ENCODE data around the gene WSCD1. TPM values are rescaled to one million over a fixed set of nuclear protein-coding genes. Genes with fewer than 3 reads are reported as not detected.

The WSCD1 gene
- total RNA-seq: under 1 TPM in 1 of 2 experiments, not detected in 1; 0.23 TPM

GRCh38 chr17:6069539-6070429 lies at the start of gene WSCD1:
WSCD1 (plus strand) TSS chr17:6070379; CDS start chr17:6080659, 10,280 bp downstream.
- Mint-ChIP-seq H3K4me3 (peak within 1 kb of the TSS; percentile 3), H3K27ac (no peak within 1 kb of the TSS), H3K4me1 (peaks cover 3% of the 10 kb centered on the region), H3K9me3 (ENCODE audit: low read depth) (no peaks in the 10 kb centered on the region), H3K27me3 (peaks cover 58% of the 10 kb centered on the region), H3K36me3 (peaks cover 1% of the 10 kb centered on the region)
- DNase-seq (no peak), ATAC-seq (no peak)
- CTCF ChIA-PET: interaction anchor here (1.6 to 1.7 kb wide), 2 partner anchors 10 to 478 kb away, joined by 4 read pairs; no protein-coding TSS in a partner anchor

- CTCF ChIA-PET: no interaction called here
- Mint-ChIP-seq H3K4me1 (no peaks in the 10 kb centered on the region), H3K4me3 (no peak overlapping the region), H3K36me3 (no peaks in the 10 kb centered on the region), H3K9me3 (ENCODE audit: low read depth) (no peaks in the 10 kb centered on the region), H3K27ac (no peak overlapping the region), H3K27me3 (no peaks in the 10 kb centered on the region)
- DNase-seq: no peak
- ATAC-seq: no peak
Measured at GRCh38 chr17:6021011-6021400, 49.2 kb upstream of the WSCD1 start.

GRCh38 chr17:6021627-6022026 lies 48.6 kb upstream of the WSCD1 start:
- Mint-ChIP-seq H3K4me1 (no peaks in the 10 kb centered on the region), H3K27me3 (no peaks in the 10 kb centered on the region), H3K9me3 (ENCODE audit: low read depth) (no peaks in the 10 kb centered on the region), H3K27ac (no peak overlapping the region), H3K4me3 (no peak overlapping the region), H3K36me3 (no peaks in the 10 kb centered on the region)
- no peak for ATAC-seq
- CTCF ChIA-PET: no interaction called here
- no peak for DNase-seq

DNA sequence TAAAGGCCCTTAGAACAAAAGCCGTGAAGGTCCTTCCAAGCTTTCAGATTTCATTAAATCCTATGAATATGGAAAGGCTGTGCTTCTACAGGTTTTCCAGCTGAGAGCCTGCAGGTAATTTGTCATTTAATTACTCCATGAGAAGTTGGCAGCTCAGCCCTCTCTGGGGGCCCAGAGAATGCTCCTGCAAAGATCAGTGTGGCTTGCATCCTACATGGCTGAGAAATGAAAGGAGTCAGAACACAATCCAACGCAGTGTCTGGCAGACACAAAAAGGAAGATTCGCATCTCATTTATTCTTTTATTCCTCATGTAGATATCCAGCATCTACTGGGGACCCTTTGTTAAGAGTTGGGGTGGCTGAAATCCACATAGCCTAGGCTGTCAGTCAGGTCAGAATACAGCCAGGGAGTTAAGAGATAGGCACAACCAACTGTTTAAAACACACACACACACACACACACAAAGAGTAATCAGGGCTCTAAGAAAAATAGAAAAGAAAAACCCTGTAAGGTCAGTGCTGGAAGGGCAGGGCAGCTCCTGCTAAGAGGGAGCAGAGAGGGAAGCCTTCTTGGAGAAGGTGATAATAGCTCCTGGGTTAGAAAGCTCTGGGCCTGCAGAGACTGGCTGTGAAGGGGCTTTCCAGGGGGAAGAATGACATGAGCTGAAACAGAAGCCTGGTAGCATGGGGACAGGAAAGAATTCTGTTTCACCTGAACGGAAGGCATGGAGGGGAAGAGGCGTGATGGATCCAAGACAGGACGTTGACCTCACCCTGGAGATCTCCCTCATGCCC lies 46.9 kb upstream of the WSCD1 start:
- Mint-ChIP-seq H3K9me3 (ENCODE audit: low read depth) (no peaks in the 10 kb centered on the region), H3K4me1 (no peaks in the 10 kb centered on the region), H3K4me3 (no peak overlapping the region), H3K27me3 (peaks cover 2% of the 10 kb centered on the region), H3K36me3 (no peaks in the 10 kb centered on the region), H3K27ac (no peak overlapping the region)
- CTCF ChIA-PET: no interaction called here
- no peak for ATAC-seq
- DNase-seq: no peak

GRCh38 chr17:6024576-6024975 lies 45.6 kb upstream of the WSCD1 start:
- H3K9me3 Mint-ChIP-seq (ENCODE audit: low read depth): no peaks in the 10 kb centered on the region
- H3K4me1 Mint-ChIP-seq: no peaks in the 10 kb centered on the region
- CTCF ChIA-PET: no interaction called here
- H3K27me3 Mint-ChIP-seq: peaks cover 5% of the 10 kb centered on the region
- DNase-seq: no peak
- no peaks in the 10 kb centered on the region for H3K36me3 Mint-ChIP-seq
- no peak overlapping the region for H3K4me3 Mint-ChIP-seq
- H3K27ac Mint-ChIP-seq: no peak overlapping the region
- no peak for ATAC-seq

- H3K9me3 Mint-ChIP-seq (ENCODE audit: low read depth): no peaks in the 10 kb centered on the region
- no peaks in the 10 kb centered on the region for H3K36me3 Mint-ChIP-seq
- H3K27me3 Mint-ChIP-seq: peaks cover 8% of the 10 kb centered on the region
- H3K4me1 Mint-ChIP-seq: no peaks in the 10 kb centered on the region
- no peak overlapping the region for H3K27ac Mint-ChIP-seq
- CTCF ChIA-PET: no interaction called here
- DNase-seq (no peak), ATAC-seq (no peak)
- H3K4me3 Mint-ChIP-seq: no peak overlapping the region
Measured at GRCh38 chr17:6027342-6028024, 42.7 kb upstream of the WSCD1 start.

- no peaks in the 10 kb centered on the region for H3K9me3 Mint-ChIP-seq (ENCODE audit: low read depth)
- no peak overlapping the region for H3K27ac Mint-ChIP-seq
- H3K4me3 Mint-ChIP-seq: no peak overlapping the region
- H3K4me1 Mint-ChIP-seq: no peaks in the 10 kb centered on the region
- DNase-seq (no peak), ATAC-seq (no peak)
- H3K36me3 Mint-ChIP-seq: no peaks in the 10 kb centered on the region
- CTCF ChIA-PET: no interaction called here
- H3K27me3 Mint-ChIP-seq: peaks cover 11% of the 10 kb centered on the region
Measured at GRCh38 chr17:6028294-6028693, 41.9 kb upstream of the WSCD1 start.

DNA sequence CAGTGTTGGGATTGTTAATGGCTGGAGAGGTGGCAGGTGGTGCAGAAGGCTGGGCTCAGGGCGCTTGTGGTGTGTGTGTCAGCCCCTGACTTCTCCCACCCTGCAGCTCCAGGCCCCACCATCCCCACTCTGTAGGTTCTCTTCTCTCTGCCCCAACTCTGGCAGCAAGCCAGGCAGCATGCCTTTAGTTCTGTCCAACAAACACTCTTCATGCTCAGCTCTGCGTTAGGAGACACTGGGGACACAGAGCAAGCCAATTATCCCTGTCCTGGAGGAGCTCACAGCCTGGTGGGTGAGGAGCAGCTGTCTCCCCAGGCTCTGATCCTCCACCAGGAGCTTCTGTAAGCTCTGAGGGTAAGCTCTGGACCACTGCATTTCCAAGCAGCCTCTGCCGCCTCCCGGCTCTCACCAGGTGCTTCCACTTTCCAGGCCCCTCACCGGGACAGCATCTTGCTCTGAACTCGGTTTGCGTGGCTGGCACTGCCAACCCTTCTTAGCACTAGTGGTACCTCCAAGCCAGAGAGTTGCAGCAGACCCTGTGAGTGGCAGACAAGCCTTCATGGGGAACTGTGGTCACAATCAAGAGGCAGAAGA lies 34.3 kb upstream of the WSCD1 start:
- Mint-ChIP-seq H3K4me1 (no peaks in the 10 kb centered on the region), H3K27ac (no peak overlapping the region), H3K4me3 (no peak overlapping the region), H3K36me3 (no peaks in the 10 kb centered on the region), H3K27me3 (peaks cover 5% of the 10 kb centered on the region), H3K9me3 (ENCODE audit: low read depth) (no peaks in the 10 kb centered on the region)
- CTCF ChIA-PET: no interaction called here
- no peak for DNase-seq
- no peak for ATAC-seq

DNA sequence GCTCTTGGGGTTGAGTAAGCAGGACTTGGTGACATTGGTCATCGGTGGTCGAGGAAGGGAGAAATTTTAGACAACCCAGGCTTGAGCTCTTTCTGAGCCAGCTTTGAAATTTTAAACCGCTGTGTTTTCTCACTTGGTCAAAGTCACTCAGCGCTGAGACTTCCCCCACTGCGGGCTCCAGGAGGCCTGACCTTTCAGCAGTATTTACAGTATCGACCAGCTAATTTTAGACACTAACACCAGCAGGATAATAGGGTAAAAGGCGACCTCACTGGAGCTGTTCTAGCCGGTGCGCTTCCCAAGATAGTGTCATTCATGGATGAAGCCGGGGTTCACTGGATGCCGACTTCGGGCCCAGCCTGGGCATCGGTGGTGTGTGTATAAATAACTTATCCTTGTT lies 29.7 kb upstream of the WSCD1 start:
- CTCF ChIA-PET: no interaction called here
- Mint-ChIP-seq H3K27ac (no peak overlapping the region), H3K4me1 (no peaks in the 10 kb centered on the region), H3K27me3 (peaks cover 2% of the 10 kb centered on the region), H3K4me3 (no peak overlapping the region), H3K9me3 (ENCODE audit: low read depth) (no peaks in the 10 kb centered on the region), H3K36me3 (no peaks in the 10 kb centered on the region)
- DNase-seq (no peak), ATAC-seq (no peak)

DNA sequence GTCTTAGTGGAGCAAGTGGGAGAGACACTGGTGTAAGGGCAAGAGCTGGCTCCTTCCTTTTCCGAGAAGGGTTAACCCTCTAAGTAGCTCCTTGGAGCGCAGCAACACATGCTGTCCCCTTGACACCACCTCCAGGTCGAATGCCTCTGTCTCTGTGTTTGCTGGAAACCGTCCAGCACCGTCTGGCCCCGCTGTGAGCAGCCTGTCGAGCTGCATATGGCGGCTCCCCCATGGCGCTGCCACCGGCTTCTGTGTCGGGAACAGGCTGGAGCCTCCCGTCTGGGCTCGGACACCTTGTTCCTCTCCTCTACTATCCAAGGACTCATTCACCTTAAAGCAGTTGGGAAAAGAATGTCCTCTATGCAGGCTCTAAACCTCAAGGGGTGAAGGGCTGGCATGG lies 28.9 kb upstream of the WSCD1 start:
- CTCF ChIA-PET: no interaction called here
- ATAC-seq (no peak), DNase-seq (no peak)
- H3K9me3 Mint-ChIP-seq (ENCODE audit: low read depth): no peaks in the 10 kb centered on the region
- peaks cover 2% of the 10 kb centered on the region for H3K27me3 Mint-ChIP-seq
- no peaks in the 10 kb centered on the region for H3K4me1 Mint-ChIP-seq
- no peak overlapping the region for H3K27ac Mint-ChIP-seq
- no peak overlapping the region for H3K4me3 Mint-ChIP-seq
- H3K36me3 Mint-ChIP-seq: no peaks in the 10 kb centered on the region

- CTCF ChIA-PET: no interaction called here
- Mint-ChIP-seq H3K9me3 (ENCODE audit: low read depth) (no peaks in the 10 kb centered on the region), H3K27ac (no peak overlapping the region), H3K4me3 (no peak overlapping the region), H3K27me3 (no peaks in the 10 kb centered on the region), H3K4me1 (no peaks in the 10 kb centered on the region), H3K36me3 (no peaks in the 10 kb centered on the region)
- ATAC-seq (no peak), DNase-seq (no peak)
Measured at GRCh38 chr17:6043405-6043804, 26.8 kb upstream of the WSCD1 start.

DNA sequence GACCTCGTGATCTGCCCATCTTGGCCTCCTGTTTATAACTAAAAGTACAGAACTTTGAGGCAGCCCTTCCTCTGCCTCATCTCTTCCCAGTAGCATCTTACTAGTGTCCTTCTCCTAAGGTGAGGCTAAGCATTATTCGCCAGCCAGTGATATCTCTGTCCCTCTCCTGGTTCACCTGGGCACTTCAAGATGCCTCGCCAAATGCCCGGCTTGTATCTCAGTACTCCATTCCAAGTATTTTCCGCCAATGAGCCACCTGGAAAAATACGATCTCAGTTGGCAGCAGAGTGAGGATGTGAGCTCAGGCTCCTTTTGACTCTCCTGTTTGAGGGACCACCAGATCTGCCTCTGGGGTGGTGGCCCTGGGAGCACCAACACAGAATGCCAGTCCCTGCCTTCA lies 25.9 kb upstream of the WSCD1 start:
- no peak overlapping the region for H3K4me3 Mint-ChIP-seq
- no peaks in the 10 kb centered on the region for H3K36me3 Mint-ChIP-seq
- no peaks in the 10 kb centered on the region for H3K9me3 Mint-ChIP-seq (ENCODE audit: low read depth)
- no peak for DNase-seq
- H3K27ac Mint-ChIP-seq: no peak overlapping the region
- ATAC-seq: no peak
- CTCF ChIA-PET: no interaction called here
- no peaks in the 10 kb centered on the region for H3K4me1 Mint-ChIP-seq
- no peaks in the 10 kb centered on the region for H3K27me3 Mint-ChIP-seq

GRCh38 chr17:6045621-6046357 lies 24.4 kb upstream of the WSCD1 start:
- no peak overlapping the region for H3K4me3 Mint-ChIP-seq
- H3K4me1 Mint-ChIP-seq: no peaks in the 10 kb centered on the region
- no peak overlapping the region for H3K27ac Mint-ChIP-seq
- DNase-seq: no peak
- H3K27me3 Mint-ChIP-seq: no peaks in the 10 kb centered on the region
- H3K9me3 Mint-ChIP-seq (ENCODE audit: low read depth): no peaks in the 10 kb centered on the region
- ATAC-seq: no peak
- CTCF ChIA-PET: no interaction called here
- no peaks in the 10 kb centered on the region for H3K36me3 Mint-ChIP-seq

Measured in activated CD8-positive, alpha-beta memory T cell treated with anti-CD3 and anti-CD28 coated beads, Interleukin-2, amount 10 ng/mL, durations not matched to agents 7 days and 5 days (primary cell).